HG03280 (cell line): ENCODE results near the gene SAMD4A.

Experiments used
- ATAC-seq: cut with Tn5 transposase; IDR thresholded peaks from one replicate; pipeline ENCODE4 v1.9.1; 2021; ENCODE audit warnings: mild to moderate bottlenecking, moderate library complexity; ENCODE audit not compliant: unreplicated experiment

The SAMD4A gene

DNA sequence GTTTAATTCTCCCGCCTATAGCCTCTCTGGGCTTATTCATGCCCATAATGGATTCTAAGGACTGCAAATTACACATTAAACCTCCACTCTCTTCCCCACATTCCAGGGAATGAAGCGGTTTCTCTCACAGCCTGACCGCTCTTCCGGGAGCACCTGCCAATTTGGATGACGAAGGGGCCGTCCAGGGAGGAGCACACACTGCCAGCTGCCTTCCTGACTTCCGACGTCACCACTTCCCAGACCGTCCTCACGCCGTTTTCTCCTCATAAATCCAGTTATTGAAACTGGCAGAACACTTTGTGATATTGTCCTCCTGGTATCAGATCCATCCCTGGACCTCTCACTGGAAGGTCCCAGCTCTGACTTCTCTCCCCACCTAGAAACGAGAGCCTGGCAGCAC, 248.1 kb downstream of the SAMD4A start:
- ATAC-seq: no peak

DNA sequence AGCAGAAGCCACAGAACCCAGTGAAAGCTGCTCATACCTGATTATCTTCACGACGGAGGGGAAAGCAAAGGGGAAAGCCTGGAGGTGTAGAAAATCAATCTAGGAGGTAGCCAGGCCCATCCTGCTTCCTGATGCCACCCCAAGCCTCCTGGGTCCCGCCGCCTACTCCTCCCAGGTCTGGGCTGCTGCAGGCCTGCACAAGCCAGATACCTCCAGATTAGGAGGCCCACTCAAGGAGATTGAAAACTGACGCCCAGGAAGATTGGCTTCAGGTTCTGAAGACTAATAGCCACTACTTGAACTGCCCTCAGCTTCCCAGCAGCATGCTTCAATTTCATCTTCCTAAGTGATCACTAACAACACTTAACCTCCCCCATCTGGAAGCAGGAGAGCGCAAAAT, 248.6 kb downstream of the SAMD4A start:
- no peak for ATAC-seq

DNA sequence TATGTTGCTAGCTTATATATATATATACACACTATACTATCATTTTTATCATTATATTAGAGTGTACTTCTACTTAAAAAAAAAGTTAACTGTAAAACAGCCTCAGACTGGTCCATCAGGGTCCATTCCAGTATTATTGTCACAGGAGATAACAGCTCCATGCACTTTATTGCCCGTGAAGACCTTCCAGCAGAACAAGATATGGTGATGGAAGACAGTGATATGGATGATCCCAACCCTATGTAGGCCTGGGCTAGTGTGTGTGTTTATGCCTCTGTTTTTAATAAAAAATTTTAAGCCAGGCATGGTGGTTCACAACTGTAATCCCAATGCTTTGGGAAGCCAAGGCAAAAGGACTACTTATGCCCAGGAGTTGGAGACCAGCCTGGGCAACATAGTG, 249.5 kb downstream of the SAMD4A start:
- no peak for ATAC-seq

DNA sequence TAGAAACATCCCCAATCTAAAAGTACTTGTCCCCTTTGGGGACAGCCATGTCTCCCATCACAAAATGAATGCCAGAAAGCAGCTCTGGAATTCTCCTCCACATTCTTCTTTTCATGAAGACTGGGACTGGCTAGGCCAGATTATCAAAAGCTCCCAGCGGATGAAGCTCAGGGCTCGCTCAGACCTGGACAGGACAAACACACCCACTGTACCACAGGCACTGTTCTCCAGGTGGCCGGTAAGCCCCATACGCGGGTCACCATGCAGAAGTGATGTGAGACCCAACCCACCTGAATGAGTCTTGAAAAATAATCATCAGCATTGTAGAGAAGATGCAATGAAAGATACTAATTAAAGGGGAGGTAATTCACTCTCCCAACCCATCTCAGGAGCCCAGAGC, 250.6 kb downstream of the SAMD4A start:
- no peak for ATAC-seq

DNA sequence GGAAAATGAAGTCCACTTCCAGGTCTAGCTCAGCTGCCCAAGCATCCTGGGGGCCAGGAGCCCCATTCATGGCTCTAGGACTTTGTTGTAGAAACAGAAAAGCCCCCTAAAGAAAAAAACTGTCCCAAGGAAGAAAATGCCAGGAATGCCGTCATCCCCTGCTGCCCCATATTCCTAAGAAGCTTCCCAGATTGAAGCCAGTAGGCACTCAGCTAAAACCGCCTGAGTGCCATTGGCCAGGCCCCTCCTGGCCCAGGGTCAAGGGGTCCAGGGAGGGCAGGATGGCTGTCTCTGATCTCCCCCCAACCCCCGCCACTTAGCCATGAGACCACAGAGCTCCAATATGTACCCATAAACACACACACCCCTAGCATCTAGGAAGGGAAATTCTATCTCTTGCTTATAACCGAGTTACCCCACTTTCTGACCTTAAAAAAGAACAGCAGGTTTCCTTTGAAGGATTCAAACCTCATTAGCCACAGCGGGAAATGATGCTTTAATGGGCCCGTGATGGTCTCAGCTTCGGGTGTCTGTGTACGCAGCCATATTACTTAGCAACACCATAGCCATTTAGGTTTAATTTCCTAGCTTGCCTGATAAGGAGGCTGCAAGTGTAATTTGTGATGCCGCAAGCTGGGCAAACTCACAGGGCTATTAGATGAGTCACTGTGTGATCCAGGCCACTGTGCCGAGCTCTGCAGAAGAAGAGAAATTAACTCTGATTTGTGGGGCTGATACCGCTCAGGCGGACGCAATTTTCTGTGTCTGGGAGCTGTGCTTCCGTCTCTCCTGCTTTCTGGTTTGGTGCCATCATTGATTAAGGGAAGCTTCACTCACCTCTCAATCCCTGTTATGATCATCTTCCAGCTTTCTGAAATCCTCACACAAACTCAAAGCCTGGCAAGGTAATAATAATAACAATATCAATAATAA, 251.5 kb downstream of the SAMD4A start:
- ATAC-seq: no peak

DNA sequence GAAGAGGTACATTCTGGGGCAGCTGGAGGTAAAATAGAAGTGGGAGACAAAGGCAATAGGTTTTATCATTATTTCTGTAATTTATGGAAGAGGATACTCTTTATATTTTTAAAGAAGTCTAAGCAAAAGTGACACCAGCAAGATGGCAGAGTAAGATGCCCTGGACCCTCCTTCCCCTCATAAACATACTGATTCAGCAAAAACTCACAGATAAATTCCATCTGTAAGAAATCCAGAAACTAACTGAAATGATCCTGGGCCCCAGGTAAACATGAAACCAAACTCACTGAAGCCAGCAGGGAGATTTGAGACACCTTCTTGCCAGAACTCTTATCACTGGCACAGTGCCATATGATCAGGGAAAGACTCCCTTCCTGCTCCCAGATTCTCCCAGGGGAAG, 255.8 kb downstream of the SAMD4A start:
- no peak for ATAC-seq

DNA sequence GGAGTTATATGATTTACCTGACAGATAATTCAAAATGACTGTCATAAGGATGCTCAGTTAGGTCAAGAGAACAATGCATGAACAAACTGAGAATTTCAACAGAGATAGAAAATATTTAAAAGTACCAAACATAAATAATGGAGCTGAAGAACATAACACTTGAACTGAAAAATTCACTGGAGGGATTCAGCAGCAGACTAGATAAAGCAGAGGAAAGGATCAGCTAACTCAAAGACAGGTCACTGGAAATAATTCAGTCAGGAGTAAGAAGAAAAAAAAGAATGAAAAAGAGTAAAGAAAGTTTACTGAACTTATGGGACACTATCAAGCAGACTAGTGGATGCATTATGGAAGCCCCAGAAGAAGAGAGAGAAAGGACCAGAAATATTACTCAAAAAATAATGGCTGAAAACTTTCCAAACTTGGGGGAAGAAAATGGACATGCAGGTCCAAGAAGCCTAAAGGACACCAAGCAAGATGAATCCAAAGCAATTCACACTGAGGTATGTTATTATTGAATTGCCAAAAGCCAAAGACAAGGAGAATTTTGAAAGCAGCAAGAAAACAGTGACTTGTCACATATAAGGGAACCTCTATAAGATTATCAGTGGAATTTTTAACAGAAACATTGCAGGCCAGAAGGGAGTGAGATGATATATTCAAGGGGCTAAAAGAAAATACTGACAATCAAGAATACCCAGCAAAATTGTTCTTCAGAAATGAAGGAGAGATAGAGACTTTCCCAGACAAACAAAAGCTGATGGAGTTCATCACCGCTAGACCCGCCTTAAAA, 257.0 kb downstream of the SAMD4A start:
- ATAC-seq: no peak

DNA sequence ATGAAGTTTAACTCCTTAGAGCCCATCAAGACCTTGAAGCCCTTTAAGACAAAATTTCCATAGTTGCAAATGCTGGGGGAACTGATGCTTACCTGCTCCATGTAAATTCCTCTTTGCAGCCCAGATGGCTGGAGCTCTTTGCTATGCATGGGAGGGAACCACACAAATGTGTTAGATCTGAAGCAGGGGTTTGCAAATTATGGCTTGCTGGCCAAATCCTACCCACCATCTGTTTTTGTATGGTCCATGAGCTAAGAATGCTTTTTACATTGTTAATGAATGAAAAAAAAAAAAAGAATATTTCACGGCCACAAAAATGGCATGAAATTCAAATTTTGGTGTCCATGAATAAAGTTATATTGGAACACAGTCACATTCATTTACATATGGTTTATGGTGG, 261.1 kb downstream of the SAMD4A start:
- ATAC-seq: no peak

DNA sequence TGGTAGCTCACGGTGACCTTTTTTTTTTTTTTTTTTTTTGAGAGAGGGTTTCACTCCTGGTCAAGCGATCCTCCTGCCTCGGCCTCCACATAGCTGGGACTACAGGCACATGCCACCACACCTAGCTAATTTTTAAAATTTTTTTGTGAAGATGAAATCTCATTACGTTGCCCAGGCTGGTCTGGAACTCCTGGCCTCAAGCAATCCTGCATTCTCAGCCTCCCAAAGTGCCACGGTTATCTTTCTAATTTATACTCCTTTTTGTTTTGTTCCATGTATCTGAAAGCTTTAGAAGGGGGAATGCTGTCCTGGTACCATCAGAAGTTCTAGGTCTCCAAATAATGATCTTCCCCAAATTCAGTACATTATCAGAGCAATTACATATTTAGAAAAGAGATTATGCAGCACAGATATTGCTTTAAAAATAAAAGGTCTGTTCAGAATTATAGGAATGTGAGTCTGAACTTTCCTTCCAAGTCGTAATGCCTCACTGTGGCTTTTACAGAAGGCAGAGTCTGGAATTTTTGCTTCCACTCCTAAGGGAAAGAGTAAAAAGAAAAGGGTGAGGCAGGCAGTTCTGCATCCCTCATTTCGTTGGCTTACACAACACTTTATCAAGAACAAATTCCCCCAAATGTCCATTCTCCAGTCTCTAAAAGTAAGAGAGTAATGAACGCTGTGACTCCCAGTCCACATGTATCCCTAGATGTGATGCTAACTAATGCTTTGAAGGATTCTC, 262.7 kb downstream of the SAMD4A start:
- ATAC-seq: no peak

DNA sequence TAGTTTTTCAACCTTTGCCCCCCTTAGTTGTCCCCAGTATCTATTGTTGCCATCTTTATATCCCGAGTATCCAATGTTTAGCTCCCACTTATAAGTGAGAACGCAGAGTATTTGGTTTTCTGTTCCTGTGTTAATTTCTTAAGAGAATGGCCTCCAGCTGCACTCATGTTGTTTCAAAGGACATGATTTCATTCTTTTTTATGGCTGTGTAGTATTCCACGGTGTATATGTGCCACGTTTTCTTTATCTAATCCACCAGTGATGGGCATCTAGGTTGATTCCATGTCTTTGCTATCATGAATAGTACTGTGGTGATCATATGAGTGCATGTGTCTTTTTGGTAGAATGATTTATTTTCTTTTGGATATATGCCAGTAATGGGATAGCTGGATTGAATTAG, 263.7 kb downstream of the SAMD4A start:
- ATAC-seq: no peak

DNA sequence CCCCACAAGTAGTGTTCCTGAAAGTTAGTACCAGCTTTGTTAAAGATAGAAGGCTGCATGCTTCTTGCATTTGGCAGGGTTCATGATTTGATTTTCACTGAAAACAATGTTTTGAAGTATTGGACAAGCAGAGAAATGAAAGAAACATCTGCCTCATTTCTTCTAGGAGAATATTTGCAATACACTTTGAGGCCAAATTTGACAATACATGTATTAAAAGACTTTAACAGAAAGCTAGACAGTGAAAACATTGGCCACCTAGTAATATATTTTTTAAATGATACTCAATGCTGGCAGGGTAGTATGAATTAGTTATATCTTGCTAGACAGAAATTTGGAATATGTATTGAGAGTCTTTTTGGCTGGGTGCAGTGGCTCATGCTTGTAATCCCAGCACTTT, 267.2 kb downstream of the SAMD4A start:
- no peak for ATAC-seq

DNA sequence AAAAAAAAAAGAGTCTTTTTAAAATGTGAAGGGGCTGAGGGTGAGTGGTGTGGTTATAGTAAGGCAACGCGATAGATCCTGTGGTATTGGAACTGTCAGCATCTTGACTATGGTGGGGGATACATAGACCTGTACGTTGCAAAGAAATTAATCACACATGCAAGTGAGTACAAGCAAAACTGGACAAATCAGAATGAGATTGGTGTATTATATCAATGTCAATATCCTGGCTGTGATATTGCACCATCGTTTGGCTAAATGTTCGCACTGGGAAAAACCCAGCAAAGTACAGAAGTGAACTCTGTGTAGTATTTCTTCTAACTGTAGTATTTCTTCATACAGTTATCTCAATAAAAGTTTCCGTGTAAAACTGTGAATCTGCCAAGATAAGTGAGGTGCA, 267.8 kb downstream of the SAMD4A start:
- ATAC-seq: no peak

DNA sequence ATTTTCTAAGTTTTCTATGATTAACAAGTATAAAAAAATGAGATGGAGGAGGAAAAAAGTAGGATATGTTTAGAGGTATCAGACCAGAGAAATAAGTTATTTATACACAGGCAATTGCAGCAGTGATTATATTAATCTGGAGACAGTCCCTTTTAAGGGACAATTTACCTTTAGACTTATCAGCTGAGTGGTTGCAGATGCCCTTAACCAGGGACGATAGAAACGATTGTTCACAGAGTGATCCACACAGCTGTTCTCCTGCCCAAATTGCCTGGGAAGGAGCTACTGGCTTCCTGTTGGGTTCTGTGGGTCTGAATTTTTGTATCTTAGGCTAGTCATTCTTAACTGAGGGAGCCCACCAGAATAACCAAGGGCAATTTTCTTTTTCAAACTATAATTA, 269.3 kb downstream of the SAMD4A start:
- no peak for ATAC-seq

DNA sequence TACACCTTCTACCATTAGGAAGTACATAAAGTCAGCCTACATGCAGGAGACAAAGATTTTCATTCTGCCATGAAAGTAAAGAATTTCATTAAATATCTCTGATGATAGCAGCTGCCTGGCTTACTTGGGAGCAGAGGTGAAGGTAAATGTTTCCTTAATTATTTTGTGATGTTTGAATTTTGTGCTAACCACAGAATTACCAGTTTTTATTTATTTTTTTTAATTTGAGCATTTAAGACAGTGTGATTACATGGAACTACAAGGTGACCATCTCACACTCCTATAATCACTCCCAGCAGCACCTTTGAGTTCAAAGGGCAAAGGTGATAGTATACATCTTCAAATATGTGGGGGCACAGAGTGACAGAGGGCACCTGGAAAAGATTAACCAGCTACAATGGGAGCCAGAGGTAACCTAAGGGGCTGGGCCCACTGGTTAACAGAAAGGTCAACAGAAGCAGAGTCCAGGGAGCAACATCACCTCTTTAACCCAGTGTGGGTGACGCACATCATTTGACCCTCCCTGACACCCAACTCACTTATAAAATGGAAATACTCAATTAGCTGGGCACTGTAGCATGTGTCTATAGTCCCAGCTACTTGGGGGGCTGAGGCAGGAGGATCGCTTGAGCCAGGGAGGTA, 270.7 kb downstream of the SAMD4A start:
- no peak for ATAC-seq

DNA sequence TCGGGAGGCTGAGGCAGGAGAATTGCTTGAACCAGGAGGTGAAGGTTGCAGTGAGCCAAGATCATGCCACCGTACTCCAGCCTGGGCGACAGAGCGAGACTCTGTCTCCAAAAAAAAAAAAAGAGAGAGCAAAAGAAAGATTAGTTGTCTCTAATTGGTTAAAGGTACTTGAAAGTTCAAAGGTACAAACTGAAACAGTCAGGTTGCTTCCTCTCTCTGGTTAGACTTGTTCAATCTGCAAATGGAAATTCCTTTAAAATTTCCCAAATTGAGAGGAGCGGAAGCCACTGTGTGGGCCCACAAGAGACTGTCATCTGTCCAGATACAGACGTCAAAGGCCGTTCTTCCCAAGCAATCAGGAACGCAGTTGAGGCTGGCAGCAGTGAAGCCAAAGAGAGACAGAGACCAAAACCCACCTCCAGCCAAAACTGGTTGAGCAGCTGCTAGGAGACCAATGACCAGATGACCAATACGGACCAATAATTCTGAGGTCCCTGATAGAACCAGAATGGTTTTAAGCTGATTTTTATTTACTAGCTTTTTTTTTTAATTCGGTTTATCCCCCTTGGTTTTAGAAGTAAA, 272.1 kb downstream of the SAMD4A start:
- ATAC-seq: no peak

DNA sequence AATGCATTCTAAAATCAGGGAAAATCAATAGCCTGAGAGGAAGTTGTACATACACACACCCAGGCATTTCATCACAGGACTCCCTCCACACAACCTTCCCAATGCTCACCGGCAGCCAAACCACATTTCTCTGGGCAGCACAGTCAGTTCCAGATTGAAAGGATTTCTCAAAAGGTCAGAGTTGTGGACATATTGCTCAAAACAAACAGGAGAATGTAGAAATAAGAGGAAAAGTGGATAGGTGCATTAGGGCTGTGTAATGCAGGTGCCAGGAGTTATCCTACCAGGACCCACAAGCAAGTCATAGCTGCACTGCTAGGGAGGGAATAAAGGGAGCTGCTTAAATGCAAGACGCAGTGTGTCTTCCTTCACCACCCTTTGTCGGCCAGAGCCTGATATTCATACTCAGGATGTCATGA, 272.8 kb downstream of the SAMD4A start:
- ATAC-seq: no peak

DNA sequence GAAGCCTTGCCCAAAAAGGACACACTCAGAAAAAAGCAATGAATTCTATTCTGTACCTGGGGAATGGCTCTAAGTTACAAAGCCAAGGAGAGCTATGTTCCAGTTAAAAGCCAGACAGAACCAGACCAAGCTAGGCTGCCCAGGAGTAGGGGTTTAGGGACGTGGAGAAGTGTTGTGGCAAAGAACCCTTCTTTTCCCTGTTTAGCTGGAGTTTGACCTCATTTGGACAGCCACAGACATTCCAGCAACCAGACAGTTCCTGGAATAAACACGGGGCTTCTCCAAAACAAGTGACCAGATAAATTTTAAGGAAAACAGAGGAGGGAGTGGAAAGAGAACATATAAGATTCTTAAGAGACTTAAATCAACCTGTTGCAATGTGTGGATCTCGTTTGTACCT, 273.4 kb downstream of the SAMD4A start:
- ATAC-seq: no peak

DNA sequence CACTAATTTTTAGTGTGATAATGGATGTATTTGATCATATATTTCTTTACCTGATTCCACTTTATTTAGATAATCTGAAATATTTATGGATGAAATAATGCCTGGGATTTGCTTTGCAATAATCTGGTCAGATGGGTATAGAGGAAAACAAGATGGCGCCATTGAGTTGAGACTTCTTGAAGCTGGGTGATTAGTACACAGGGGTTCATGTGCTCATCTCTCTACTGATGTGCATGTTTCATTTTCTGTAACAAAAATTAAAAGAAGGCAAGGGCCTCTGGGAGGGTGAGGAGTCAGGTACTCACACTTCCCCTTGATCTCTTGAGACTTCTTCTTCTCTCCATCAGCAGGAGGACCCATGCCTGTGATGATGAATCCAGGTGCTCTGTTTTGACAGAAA, 273.9 kb downstream of the SAMD4A start:
- no peak for ATAC-seq
